GM21367 (cell line): ENCODE results near the gene BAG5.

Experiments used
- ATAC-seq: cut with Tn5 transposase; IDR thresholded peaks from one replicate; pipeline ENCODE4 v1.9.1; 2021; ENCODE audit not compliant: unreplicated experiment

The BAG5 gene

DNA sequence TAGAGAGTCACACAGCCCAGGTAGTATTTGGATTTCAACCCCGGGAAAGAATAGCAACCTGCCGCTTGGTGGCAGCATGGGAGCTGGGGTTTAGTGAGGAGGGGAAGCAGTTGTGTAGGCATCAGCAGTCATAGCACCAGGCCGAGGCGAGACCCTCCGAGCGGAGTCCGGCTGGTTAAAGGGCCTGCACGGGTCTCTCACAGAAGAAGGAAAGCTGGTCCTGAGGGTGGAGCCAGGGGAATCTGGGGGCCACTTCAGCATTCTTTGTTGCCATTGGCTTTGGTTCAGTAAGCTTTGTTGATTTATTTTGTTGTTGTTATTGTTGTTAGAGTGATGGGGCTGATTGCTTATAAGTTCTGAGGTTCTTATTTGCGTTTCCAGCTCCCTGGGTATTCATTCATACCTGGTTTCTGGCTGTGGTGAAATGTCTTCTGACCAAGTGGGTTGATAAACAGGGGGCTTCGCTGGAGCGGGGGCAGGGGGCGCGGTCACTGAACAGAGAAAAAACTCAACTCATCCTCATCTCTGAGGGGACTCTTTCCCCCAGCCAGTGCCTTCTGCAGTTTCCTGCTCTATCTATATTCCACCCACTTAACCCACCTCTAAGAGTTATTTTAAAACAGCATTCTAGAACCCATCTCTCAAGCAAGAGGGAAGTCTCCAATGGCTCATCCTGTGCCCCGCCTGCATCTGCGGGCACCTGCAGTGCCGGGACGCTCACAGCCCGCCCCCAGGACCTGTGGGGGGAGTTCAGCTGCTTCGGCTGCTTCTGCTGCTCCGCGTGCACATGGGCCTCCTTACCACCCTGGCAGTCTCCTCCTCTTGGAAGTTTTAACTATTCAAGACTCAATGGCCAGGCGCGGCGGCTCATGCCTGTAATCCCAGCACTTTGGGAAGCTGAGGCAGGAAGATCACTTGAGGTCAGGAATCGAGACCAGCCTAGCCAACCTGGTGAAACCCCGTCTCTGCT, 51.4 kb downstream of the BAG5 start:
- ATAC-seq = no peak

DNA sequence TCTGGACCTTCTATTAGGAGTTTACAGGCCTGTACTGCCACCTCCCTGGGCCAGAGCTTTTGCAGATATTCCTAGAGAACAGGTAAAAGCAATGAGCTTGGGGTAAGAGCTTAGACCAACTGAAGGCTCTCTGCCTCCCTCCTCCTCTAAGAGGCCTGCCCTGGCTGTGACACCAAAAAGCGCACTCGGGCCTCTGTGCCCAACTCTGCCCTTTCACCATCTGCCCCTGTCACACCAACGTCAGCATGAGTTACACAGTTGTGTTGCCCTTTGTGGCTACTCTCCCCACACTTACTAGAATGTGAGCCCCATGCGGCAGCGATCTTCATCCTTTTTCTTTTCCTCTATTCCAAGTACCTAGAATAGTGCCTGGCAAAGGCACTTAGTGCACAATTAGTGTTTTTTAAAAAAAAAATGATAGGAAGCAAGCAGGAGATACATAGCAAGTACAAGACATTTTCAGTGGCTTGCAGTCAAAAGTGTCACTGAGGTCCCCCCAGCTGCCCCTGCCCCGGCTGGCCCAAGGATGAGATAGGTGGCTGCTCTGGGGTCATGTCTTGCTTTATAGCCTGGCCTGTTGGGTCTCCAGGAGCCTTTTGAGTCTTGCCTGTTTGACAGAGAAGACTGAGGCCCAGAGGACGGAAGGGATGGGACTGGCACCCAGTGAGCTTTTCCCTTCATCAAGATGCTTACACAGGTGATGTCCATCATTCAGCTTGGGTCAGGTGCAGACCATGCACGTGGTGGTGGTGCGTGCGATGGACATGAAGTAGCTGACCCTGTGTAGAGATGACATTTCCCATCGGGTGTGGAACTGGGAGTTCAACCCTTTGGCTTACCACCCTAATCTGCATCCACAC, 52.4 kb downstream of the BAG5 start:
- no peak for ATAC-seq

DNA sequence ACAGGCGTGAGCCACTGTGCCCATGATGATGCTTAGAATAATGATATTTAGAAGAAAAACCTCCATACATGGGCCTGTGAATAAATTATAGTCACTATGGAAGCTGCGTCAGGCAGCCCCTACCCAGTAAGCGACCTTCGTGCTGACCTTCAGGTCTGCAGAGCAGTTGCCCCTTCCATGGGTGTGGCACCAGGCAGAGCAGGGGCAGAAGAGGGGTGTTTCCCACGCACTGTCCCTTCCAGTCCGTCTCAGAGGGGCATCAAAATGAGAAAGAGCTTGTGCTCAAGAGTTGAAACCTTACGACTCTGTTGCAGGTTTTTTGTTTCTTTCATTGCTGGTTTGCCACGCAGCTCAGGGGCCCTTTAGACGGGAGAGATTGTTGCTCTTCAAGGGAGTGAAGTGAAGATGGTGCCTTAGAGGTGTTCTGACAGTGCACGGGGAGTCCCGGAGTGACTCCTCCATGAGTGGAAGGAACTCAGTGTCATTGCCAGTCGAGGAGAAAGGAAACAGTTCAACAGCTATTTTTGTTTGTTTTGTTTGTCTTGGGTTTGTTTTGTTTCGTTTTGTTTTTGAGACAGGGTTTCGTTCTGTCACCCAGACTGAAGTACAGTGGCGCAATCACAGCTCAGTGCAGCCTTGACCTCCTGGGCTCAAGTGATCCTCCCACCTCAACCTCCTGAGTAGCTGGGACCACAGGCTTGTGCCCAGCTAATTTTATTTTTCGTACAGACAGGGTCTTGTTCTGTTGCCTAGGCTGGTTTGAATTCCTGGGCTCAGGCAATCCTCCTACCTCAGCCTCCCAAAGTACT, 53.7 kb downstream of the BAG5 start:
- no peak for ATAC-seq

DNA sequence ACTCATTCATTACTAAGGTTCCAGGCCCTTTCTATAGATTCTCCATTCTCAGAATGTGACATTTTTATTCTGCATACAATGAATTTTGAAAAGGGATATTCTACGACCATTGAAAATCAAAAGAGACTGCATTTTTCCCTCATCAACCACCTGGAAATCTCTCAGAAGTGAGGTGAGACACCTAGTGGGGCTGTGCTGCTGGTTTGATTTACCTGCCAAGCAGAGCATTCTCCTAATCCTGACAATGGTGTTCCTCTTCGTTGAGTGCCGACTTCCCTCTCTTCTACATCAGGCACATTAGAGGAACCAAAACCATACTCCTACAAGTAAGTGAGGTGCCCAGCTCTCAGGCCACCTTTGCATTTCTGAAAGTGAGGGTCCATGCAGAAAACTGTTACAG, 54.7 kb downstream of the BAG5 start:
- no peak for ATAC-seq
